OCI-LY3 (cell line): ENCODE measurements around the gene ANKRD28.
"Not testable (repeated sequence)": the region's sequence is repeated elsewhere in the genome, so short reads cannot be mapped to it uniquely, and the experiment has no call there.

Experiments
- H2AFZ ChIP-seq: fragments of 200-600, 300-600 bp; shearing (Covaris generic); 2 replicates; pipeline ENCODE4 v1.6.0; 2014; ENCODE audit warnings: antibody characterized with exemption, low read depth, low read length
- H3K27ac ChIP-seq: fragments of 200-600, 300-600 bp; sonication (generic); 2 replicates; pipeline ENCODE4 v1.5.1; 2014; ENCODE audit warnings: mild to moderate bottlenecking, low read length, moderate library complexity, mixed read lengths
- H3K27me3 ChIP-seq: fragments of 200-600, 300-600 bp; sonication (generic); 2 replicates; pipeline ENCODE4 v1.6.1; 2014; ENCODE audit warnings: low read depth, low read length, mixed read lengths
- H3K36me3 ChIP-seq: fragments of 200-600, 300-600 bp; sonication (generic); replicated peaks from 2 replicates; pipeline ENCODE3; 2014; ENCODE audit warnings: low read depth, low read length, mixed read lengths
- H3K4me1 ChIP-seq: fragments of 300-600, 200-600 bp; sonication (generic); 2 replicates; pipeline ENCODE4 v1.6.1; 2014; ENCODE audit warnings: low read length, mixed read lengths
- H3K4me2 ChIP-seq: fragments of 200-600, 300-600 bp; sonication (generic); 2 replicates; pipeline ENCODE4 v1.6.1; 2014; ENCODE audit warnings: low read length, mixed read lengths
- H3K4me3 ChIP-seq: fragments of 300-600, 200-600 bp; sonication (generic); 2 replicates; pipeline ENCODE4 v1.5.1; 2014; ENCODE audit warnings: antibody characterized with exemption, mild to moderate bottlenecking, low read length, moderate library complexity
- H3K79me2 ChIP-seq: fragments of 300-600, 200-600 bp; shearing (Covaris generic); 2 replicates; pipeline ENCODE4 v1.6.1; 2014; ENCODE audit warnings: mild to moderate bottlenecking, low read length, mixed read lengths
- H3K9ac ChIP-seq: fragments of 300-600, 200-600 bp; shearing (Covaris generic); 2 replicates; pipeline ENCODE4 v1.6.0; 2014; ENCODE audit warnings: mild to moderate bottlenecking, low read length, moderate library complexity
- H3K9me3 ChIP-seq: fragments of 200-600, 300-600 bp; shearing (Covaris generic); 2 replicates; pipeline ENCODE4 v1.6.1; 2014; ENCODE audit warnings: low read length, mixed read lengths; ENCODE audit not compliant: insufficient read depth
- H4K20me1 ChIP-seq: fragments of 200-600, 300-600 bp; sonication (generic); 2 replicates; pipeline ENCODE4 v1.6.1; 2016; ENCODE audit warnings: low read length, mixed read lengths; ENCODE audit not compliant: insufficient read depth
- CTCF ChIP-seq: fragments of 200-600, 300-600 bp; sonication (generic); IDR thresholded peaks from 2 replicates; pipeline ENCODE4 v1.5.1; 2014; ENCODE audit warnings: antibody characterized with exemption, low read length, low read depth
- EZH2phosphoT487 ChIP-seq: fragments of 200-600 bp; shearing (Covaris generic); IDR thresholded peaks from 2 replicates; pipeline ENCODE4 v1.6.1; 2018; ENCODE audit warnings: antibody characterized with exemption, mixed run types, low read depth

The ANKRD28 gene

DNA sequence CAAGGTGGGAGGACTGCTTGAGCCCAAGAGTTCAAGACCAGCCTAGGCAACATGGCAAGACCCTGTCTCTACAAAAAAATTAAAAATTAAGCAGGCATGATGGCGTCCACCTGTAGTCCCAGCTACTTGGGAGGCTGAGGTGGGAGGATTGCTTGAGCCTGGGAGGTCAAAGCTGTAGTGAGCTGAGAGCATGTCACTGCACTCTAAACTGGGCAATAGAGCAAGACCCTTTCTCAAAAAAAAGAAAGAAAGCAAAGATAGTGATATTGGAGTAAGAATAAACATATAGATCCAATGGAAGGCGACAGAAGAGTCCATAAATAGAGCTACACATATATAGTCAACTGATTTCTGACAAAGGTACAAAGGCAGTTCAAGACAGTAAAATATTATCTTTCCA, 21.3 kb upstream of the ANKRD28 start:
- Histone ChIP-seq H2AFZ (no peak overlapping the region), H3K4me3 (no peak overlapping the region), H3K36me3 (no peaks in the 10 kb centered on the region), H3K9ac (no peak overlapping the region), H3K4me2 (no peak overlapping the region), H3K27me3 (no peaks in the 10 kb centered on the region), H3K9me3 (no peaks in the 10 kb centered on the region), H3K4me1 (0 out of 2 replicates have a peak, but pooled peaks cover 2% of the 10 kb centered on the region), H4K20me1 (peaks cover 40% of the 10 kb centered on the region), H3K79me2 (peaks cover 64% of the 10 kb centered on the region), H3K27ac (no peak overlapping the region)
- TF ChIP-seq CTCF (no peak), EZH2phosphoT487 (no peak)

- TF ChIP-seq CTCF = peak; percentile 80
- no peak for TF ChIP-seq EZH2phosphoT487
- Histone ChIP-seq H3K27ac (no peak overlapping the region), H3K9ac (no peak overlapping the region), H3K4me2 (no peak overlapping the region), H3K27me3 (no peaks in the 10 kb centered on the region), H2AFZ (no peak overlapping the region), H4K20me1 (peaks cover 22% of the 10 kb centered on the region; the same call in 1 of the 2 replicates), H3K4me3 (no peak overlapping the region), H3K79me2 (peaks cover 37% of the 10 kb centered on the region), H3K4me1 (peaks cover 5% of the 10 kb centered on the region; the same call in 1 of the 2 replicates), H3K36me3 (no peaks in the 10 kb centered on the region), H3K9me3 (no peaks in the 10 kb centered on the region)
Observed at GRCh38 chr3:15815696-15816095, 17.9 kb upstream of the ANKRD28 start.

- Histone ChIP-seq H3K4me1 (peaks cover 18% of the 10 kb centered on the region), H3K79me2 (peaks cover 17% of the 10 kb centered on the region)
- not testable (repeated sequence) for H3K27me3 ChIP-seq, H3K9me3 ChIP-seq, H3K36me3 ChIP-seq, H3K4me2 ChIP-seq, H3K4me3 ChIP-seq, H3K9ac ChIP-seq, H2AFZ ChIP-seq, H4K20me1 ChIP-seq, H3K27ac ChIP-seq
Observed at GRCh38 chr3:15813079-15813478, 15.3 kb upstream of the ANKRD28 start.

DNA sequence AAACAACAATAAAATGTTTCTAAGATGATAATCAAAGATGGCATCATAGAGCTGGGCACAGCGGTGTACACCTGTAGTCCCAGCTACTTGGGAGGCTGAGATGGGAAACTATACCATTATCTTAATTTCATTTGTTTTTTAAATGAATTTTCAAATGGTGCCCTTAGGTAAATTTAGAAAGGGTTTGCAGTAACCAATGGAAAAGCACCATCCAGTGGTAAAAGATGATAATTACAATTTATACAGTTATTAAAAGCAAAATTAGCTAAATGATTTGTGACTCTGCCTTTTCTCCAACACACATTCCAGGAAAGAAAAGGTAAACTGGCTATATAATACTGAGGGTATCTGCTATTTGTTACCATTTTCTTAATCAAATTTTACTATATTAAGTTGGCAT, 14.4 kb upstream of the ANKRD28 start:
- peaks cover 18% of the 10 kb centered on the region for H3K4me1 ChIP-seq
- peak; percentile 66 for TF ChIP-seq CTCF
- no peak for TF ChIP-seq EZH2phosphoT487
- no peak overlapping the region for H2AFZ ChIP-seq
- H3K4me3 ChIP-seq = no peak overlapping the region
- H3K36me3 ChIP-seq = no peaks in the 10 kb centered on the region
- H3K9ac ChIP-seq = no peak overlapping the region
- no peaks in the 10 kb centered on the region for H3K27me3 ChIP-seq
- H3K4me2 ChIP-seq = no peak overlapping the region
- H3K79me2 ChIP-seq = peaks cover 14% of the 10 kb centered on the region
- no peaks in the 10 kb centered on the region for H3K9me3 ChIP-seq
- H4K20me1 ChIP-seq = peaks cover 15% of the 10 kb centered on the region; the same call in 1 of the 2 replicates
- no peak overlapping the region for H3K27ac ChIP-seq

GRCh38 chr3:15810702-15811101, 12.9 kb upstream of the ANKRD28 start:
- peaks cover 16% of the 10 kb centered on the region; the same call in 1 of the 2 replicates for H4K20me1 ChIP-seq
- peaks cover 27% of the 10 kb centered on the region for H3K4me1 ChIP-seq
- H3K9ac ChIP-seq = no peak overlapping the region
- H3K4me2 ChIP-seq = no peak overlapping the region
- peaks cover 9% of the 10 kb centered on the region for H3K79me2 ChIP-seq
- TF ChIP-seq CTCF (no peak), EZH2phosphoT487 (no peak)
- no peaks in the 10 kb centered on the region for H3K36me3 ChIP-seq
- no peaks in the 10 kb centered on the region for H3K9me3 ChIP-seq
- no peaks in the 10 kb centered on the region for H3K27me3 ChIP-seq
- no peak overlapping the region for H3K4me3 ChIP-seq
- H3K27ac ChIP-seq = no peak overlapping the region
- no peak overlapping the region for H2AFZ ChIP-seq
